ENCODE results near the gene PTPRJ. TPM values are rescaled to one million over a fixed set of nuclear protein-coding genes. Genes with fewer than 3 reads are reported as not detected.

The PTPRJ gene
- total and polyA plus RNA-seq, 2 of the 13 experiments (the other 11 are each of a cell fraction or from before 2014, with no cell fraction given), result 1.0 to 1.2 TPM

DNA sequence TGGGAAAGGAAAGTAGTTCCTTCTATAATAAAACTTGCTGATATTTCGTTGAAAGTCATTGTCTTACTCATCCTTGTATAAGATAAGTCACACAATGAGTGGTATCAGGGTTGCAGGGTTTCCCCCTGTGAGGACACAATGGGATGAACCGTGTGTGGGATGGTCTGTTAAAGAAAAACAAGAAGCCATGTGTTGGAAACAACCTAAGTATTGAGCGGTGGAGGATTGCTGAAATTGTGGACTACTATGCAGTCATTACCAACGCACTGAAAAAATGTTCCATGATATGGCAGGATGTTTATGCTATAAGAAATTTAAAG, 28.6 kb downstream of the PTPRJ start:
- in situ Hi-C loops (cut with HindIII; ENCODE audit: extremely low pct_ligation_motif_present, low pct_unique_long_range_greater_than_20kb), result no loop called here

More for the DNA sequence above, 28.6 kb downstream of the PTPRJ start:
- BruUV-seq (replicated peaks), result no TSS peak
- FAIRE-seq, result no peak
- intact Hi-C loops (cut with micrococcal nuclease; ENCODE audit: unreplicated experiment), result no loop called here
- ATAC-seq, result no peak
- H2AFZ ChIP-seq (ENCODE audit: low read length), result no peak overlapping the region
- H3K27me3 ChIP-seq (ENCODE audit: control insufficient read depth in 1 of 2, insufficient read depth in 2 of 2, low read length in 2 of 2), result no peaks in the 10 kb centered on the region
- CTCF ChIA-PET (ENCODE audit: low intra/inter-chr PET ratio, low total read pairs), result no interaction called here
- H3K9me3 ChIP-seq (ENCODE audit: low read length), result no peaks in the 10 kb centered on the region
- no peak overlapping the region for H3K9ac ChIP-seq (ENCODE audit: insufficient read depth, low read depth, low read length)
- H3K27ac ChIP-seq (ENCODE audit: extremely low read length, insufficient read depth, low read length), result no peak overlapping the region
- DNase-seq (ENCODE audit: low spot score), result no peak
- no peak overlapping the region for H3K4me2 ChIP-seq (ENCODE audit: low read depth, low read length)
- H3K79me2 ChIP-seq (ENCODE audit: insufficient read depth, low read length), result no peaks in the 10 kb centered on the region
- H3K4me1 ChIP-seq (ENCODE audit: insufficient read depth, low read length), result peaks cover 46% of the 10 kb centered on the region
- POLR2A ChIA-PET, result no interaction called here
- H3K4me3 ChIP-seq (replicated peaks in 1 of 3; ENCODE audit: insufficient read depth in 1 of 3, low read depth in 2 of 3, low read length in 3 of 3), result no peak overlapping the region
- WGBS (ENCODE audit: low lambda C conversion rate), result 81% methylated on average over 4 of the region's 4 CpGs
- H4K20me1 ChIP-seq (ENCODE audit: insufficient read depth, low read length), result no peaks in the 10 kb centered on the region
- no peaks in the 10 kb centered on the region for H3K36me3 ChIP-seq (replicated peaks in 1 of 2; ENCODE audit: control insufficient read depth in 1 of 2, insufficient read depth in 2 of 2, low read length in 2 of 2)
- TF ChIP-seq MTF1 (CRISPR knock-in tag; IDR thresholded peaks at IDR 0.05) (no peak), SOX13 (IDR thresholded peaks at IDR 0.05) (no peak), SOX13 (CRISPR knock-in tag; conservative IDR thresholded peaks at IDR 0.05 in 1 of 2, IDR thresholded peaks at IDR 0.05 in 1 of 2) (no peak), REXO4 (CRISPR knock-in tag; IDR thresholded peaks at IDR 0.05; ENCODE audit: borderline replicate concordance) (no peak), ZNF264 (CRISPR knock-in tag; IDR thresholded peaks at IDR 0.05) (no peak), ZNF354B (CRISPR knock-in tag; IDR thresholded peaks at IDR 0.05) (no peak), KLF13 (CRISPR knock-in tag; IDR thresholded peaks at IDR 0.05) (no peak), ZNF747 (CRISPR knock-in tag; IDR thresholded peaks at IDR 0.05; ENCODE audit: borderline replicate concordance) (no peak), ZNF292 (CRISPR knock-in tag; IDR thresholded peaks at IDR 0.05; ENCODE audit: borderline replicate concordance, low read depth) (no peak), ETV5 (CRISPR knock-in tag; IDR thresholded peaks at IDR 0.05; ENCODE audit: borderline replicate concordance) (no peak), ZSCAN29 (CRISPR knock-in tag; conservative IDR thresholded peaks at IDR 0.05) (no peak), MTA1 (CRISPR knock-in tag; IDR thresholded peaks at IDR 0.05; ENCODE audit: borderline replicate concordance) (no peak), POLR2A (IDR thresholded peaks at IDR 0.05; ENCODE audit: insufficient read depth in 1 of 2, low read depth in 2 of 2, low read length in 2 of 2) (no peak), ZNF367 (CRISPR knock-in tag; IDR thresholded peaks at IDR 0.05; ENCODE audit: borderline replicate concordance) (no peak), NFE2 (CRISPR knock-in tag; IDR thresholded peaks at IDR 0.05) (no peak), PITX1 (CRISPR knock-in tag; IDR thresholded peaks at IDR 0.05) (no peak), ZNF777 (CRISPR knock-in tag; IDR thresholded peaks at IDR 0.05) (no peak), SIX4 (CRISPR knock-in tag; IDR thresholded peaks at IDR 0.05) (no peak)
- TF ChIP-seq, protein P1, sequence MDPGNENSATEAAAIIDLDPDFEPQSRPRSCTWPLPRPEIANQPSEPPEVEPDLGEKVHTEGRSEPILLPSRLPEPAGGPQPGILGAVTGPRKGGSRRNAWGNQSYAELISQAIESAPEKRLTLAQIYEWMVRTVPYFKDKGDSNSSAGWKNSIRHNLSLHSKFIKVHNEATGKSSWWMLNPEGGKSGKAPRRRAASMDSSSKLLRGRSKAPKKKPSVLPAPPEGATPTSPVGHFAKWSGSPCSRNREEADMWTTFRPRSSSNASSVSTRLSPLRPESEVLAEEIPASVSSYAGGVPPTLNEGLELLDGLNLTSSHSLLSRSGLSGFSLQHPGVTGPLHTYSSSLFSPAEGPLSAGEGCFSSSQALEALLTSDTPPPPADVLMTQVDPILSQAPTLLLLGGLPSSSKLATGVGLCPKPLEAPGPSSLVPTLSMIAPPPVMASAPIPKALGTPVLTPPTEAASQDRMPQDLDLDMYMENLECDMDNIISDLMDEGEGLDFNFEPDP (CRISPR knock-in tag; conservative IDR thresholded peaks at IDR 0.05), result no peak
- TF ChIP-seq, protein P2, sequence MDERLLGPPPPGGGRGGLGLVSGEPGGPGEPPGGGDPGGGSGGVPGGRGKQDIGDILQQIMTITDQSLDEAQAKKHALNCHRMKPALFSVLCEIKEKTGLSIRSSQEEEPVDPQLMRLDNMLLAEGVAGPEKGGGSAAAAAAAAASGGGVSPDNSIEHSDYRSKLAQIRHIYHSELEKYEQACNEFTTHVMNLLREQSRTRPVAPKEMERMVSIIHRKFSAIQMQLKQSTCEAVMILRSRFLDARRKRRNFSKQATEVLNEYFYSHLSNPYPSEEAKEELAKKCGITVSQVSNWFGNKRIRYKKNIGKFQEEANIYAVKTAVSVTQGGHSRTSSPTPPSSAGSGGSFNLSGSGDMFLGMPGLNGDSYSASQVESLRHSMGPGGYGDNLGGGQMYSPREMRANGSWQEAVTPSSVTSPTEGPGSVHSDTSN (CRISPR knock-in tag; IDR thresholded peaks at IDR 0.05), result no peak
